Kasumi-1 (cell line): ENCODE results near the gene TTLL11.

ENCODE experiments used
- DNase-seq, 2 experiments: peaks; one replicate each; lab custom pipeline; 2025; lab: John Stamatoyannopoulos, UW

The TTLL11 gene

DNA sequence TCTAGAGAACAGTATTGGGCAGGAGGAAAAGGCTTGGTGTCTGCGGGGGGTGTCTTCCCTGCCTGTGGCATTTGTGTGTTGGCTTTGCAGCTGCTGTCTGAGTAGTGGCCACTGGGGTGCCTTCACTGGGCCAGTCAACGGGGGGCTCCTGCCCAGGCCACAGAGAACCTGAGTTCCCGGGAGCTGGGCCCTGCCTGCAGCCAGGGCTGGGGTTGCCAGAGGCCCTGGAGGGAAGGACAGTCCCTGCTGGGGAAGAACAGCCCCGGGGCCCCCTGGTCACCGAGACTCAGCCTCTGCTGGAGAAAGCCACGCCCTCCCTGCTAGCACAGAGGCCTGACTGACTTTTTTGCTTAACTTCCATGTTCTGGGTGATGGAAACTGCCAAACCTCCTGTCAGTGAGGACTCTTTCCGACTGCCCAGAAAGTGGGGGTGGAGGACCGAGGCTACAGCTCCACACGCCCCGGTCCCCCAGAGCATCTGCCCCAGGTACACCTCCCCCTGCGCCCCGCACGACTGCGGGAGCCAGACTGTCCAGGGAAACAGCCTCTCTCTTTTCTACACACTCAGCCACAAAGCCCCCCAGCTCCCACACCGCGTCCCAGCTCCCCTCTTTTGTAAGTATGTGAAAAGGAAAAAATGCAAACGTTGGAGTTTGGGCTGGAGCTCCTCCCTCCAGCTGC is 308.2 kb downstream of the TTLL11 start:
- no peak for DNase-seq

DNA sequence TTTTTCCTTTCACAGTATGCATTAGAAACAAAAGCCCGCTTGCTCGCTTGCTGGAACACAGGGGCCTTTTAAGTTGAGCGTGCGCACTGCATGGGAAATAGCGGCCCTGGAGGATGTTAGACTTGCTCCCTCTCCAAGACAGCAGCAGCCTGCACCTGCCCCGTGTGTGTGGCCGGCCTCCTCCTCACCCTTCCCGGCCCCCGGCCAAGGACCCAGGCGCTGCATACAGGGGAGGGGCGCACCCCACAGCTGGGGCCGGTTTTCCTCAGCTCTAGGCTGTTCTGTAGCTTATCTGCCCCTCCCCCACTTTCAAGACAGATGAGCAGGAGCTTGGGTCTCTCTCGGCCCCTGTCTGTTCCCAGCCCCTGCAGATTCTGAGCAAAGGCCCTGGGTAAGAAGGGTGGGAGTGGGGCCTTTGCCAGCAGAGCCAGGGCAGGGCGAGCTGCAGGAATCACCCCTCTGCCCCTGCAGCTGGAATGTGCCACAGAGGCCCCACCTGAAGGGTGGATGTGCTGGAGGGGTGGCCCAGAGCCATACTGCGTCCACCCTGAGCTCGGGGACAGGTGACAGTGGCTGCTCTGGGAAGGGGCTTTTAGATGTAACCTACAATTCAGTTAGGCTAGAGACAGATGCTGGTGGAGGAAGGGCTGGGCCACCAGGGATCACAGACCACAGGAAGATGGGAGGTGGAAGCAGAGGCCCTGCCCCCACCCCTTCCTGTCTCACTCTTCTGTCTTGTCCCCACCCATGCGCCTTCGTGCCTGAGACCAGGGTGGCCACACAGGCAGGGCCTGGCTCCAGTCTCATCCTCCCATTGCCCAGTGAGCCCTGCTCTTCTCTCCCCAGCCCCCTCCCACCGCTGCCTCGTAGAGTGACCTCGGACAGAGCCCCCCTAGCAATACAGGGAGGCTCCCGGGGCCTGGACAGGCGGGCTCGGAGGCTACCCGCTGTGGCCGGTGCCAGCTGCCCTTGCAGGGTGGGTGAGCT is 309.3 kb downstream of the TTLL11 start:
- no peak for DNase-seq

DNA sequence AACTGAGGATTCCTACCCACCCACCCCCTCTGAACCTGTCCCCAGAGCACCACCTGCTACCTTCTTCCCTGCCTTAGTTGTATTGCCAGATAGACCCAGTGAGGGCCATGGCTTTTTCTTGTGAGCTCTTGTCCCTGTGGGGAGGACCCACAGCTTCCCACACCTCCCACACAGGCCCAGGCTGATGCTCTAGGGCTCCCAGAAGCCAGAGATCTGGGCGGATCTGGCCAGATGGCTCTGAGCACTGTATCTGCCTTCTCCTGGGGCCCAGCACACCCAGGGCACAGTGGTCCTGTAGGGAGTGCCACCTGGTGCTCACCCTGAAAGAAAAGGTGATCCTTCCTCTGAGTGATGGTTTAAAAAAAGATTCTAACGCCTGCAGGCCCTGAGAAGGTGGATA is 310.0 kb downstream of the TTLL11 start:
- no peak for DNase-seq

DNA sequence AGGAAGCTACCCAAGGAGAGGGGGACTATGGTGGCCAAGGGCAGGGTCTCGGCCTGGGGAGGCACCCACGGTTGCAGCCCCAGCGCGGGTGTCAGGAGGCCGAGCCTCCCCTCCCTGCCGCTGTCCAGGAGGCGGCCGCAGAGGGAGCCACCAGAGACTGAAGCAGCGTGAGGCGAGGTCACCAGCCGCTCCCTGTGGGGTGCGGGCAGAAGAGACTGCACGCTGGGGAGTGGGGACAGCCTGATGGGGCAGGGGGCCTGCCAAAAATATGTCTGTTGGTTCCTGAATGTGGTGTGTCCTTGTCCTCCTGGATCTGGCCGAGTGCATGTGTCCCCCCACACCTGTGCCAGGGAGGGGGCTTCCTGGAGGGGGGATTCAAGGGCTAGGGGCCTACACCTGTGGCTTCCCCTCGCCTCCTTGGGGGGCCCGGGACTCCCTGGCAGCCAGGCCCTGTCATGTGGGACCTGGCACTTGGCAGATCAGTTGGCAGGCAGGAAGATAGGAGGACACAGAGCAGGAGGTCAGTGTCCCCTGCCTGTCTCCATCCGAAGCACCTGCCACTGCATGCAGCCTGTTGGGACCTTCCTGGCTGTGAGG is 310.5 kb downstream of the TTLL11 start:
- DNase-seq = no peak

DNA sequence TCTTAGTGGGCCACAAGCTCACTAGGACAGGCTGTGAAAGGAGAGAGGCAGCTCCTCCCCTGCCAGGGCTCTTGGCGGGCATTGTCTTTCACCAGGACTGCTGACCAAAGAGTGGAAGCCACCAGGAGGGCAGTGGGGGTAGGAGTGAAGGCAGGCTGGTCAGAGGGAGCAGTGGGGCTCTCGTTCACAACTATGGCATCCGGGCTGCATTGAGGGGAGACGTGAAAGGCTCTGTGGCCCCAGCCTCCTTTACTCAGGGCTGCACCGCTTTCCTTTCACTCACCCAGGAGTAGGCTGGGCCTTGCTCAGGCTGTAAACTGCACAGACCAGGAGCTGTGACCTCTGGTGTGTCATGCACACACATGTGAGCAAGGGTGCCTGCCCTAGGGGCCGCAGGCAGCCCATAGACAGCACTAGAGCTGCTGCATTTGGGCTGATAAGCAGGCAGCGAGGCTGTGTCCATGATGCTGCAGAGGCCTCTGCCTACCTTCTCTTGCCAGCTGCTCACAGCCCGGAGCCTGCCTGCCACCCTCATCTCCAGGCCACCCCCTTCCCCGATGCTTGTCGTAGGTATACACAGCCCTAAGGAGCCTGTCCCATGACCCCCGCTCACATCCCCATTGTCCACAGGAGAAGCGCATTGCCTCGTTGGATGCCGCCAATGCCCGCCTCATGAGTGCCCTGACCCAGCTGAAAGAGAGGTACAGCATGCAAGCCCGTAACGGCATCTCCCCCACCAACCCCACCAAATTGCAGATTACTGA is 311.2 kb downstream of the TTLL11 start:
- DNase-seq = no peak

DNA sequence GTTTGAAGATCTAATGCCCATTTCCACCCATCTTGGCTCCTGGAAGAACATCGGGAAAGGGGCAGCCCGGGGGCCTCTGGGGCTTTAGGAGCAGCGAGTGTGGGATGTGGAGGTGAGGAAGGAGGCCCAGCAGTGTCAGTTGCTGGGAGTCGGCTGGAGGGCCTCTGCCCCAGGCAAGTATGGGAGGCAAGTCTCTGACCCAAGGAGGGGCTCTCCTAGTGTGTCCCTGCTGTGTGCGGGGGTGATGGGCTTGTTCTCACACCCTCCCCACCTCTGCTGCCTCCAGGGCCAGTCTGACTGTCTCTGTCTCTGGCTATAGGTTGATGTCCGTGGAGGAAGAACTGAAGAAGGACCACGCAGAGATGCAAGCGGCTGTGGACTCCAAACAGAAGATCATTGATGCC is 312.0 kb downstream of the TTLL11 start:
- no peak for DNase-seq

DNA sequence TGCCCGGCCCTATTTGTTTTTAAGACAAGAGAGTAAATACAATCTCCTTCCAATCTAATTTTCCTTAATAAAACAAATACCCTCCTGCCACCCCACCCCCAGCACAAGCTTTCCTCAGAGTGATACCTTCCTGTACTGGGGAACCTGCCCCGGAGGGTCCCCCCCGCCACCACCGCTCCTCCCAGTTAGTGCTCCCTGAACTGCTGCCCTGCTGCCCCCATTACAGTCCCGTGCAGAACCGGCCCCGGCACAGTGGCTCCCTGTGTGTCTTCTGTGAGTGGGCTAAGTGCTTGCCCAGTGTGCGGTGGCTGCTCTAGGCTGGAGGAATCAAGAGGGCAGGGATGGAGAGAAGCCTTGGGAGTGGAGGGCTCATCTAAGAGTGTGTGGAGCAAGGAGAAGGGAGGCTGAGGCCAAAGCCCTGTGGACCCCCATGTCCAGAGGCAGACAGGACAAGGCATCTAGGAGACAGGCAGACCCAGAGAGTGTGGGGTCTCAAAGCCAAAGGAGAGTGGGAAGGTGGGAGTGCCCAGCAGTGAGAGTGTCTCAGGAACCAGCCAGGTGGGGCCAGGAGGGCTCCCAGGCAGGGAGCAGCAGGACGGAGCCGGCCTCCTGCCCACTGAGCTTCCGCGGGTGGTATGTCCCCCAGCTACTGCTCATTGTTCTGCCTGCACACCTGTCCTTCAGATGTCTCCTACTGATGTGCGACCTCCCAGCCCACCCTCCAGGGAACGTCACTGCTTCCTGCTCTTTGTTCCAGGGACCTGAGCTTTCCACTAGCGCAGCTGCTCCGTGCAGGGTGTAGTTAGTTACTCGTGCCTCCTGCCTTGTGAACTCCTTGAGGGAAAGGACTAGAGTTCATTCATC is 312.7 kb downstream of the TTLL11 start:
- DNase-seq = no peak

DNA sequence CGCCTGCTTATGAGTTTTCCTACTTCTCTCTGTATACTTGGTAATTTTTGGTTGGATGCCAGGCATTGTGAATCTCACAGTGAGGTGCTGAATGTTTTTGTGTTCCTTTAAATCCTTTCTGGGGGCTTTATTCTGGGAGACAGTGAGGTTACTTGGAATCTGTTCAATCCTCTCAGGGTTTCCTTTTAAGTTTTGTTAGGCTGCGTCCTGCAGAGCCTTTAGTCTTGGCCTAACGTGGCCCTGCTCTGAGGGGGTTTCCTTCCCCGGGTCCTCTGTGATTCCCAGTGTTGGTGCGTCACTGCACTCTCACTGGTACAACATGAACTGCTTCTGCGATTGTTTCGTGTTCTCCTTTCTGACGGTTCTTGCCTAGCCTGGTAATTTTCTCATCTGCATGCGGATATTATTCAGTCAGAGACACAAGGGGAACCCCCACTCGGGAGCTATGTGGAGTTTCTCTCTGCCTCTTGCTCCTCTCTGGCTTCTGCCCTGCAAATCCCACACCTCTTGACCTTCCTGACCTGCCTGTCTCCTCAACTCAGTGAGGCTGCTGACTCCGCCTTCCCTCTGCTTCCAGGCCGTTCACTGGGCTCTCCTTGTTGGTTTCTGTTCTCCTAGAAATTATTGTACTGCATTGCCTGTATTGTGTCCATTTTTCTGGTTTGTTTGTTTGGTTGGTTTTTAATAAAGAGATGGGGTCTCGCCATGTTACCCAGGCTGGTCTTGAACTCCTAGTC is 313.6 kb downstream of the TTLL11 start:
- no peak for DNase-seq

DNA sequence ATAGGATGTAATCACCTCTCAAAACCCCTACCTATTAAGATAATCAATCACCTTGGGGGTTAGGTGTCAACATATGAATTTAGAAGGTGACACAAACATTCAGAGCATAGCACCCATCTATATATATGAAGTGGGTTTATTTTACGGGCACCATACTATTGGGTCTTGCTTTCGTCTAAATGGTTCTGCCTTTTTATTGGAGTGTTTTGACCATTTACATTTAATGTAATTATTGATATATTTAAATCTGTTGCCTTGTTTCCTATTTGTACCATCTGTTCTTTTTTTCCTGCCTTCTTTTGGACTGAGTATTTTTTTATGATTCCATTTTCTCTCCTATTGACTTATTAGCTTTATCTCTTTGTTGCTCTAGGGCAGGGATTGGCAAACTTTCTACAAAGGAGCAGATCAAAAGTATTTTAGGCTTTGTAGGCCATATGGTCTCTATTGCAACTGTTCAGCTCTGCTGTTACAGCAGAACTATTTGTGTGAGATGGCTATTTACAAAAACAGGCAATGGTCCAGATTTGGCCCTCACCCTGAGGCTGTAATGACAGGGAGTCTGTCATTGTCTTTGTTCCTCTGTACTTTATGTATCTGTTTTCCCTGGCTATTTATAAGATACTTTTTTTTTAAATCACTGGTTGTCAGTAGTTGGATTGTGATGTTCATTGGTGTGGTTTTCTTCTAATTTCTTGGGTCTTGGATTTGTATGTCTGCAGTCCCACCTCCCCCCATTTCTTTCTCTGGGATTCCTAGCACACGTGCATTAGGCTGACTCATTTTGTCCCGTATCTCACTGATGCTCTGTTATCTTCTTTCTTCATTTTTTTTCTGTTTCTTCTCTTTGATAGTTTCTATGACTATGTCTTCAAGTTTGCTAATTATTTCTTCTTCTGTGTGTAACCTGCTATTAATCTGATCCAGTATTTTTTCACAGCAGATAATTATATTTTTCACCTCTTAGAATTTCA is 314.6 kb downstream of the TTLL11 start:
- no peak for DNase-seq

DNA sequence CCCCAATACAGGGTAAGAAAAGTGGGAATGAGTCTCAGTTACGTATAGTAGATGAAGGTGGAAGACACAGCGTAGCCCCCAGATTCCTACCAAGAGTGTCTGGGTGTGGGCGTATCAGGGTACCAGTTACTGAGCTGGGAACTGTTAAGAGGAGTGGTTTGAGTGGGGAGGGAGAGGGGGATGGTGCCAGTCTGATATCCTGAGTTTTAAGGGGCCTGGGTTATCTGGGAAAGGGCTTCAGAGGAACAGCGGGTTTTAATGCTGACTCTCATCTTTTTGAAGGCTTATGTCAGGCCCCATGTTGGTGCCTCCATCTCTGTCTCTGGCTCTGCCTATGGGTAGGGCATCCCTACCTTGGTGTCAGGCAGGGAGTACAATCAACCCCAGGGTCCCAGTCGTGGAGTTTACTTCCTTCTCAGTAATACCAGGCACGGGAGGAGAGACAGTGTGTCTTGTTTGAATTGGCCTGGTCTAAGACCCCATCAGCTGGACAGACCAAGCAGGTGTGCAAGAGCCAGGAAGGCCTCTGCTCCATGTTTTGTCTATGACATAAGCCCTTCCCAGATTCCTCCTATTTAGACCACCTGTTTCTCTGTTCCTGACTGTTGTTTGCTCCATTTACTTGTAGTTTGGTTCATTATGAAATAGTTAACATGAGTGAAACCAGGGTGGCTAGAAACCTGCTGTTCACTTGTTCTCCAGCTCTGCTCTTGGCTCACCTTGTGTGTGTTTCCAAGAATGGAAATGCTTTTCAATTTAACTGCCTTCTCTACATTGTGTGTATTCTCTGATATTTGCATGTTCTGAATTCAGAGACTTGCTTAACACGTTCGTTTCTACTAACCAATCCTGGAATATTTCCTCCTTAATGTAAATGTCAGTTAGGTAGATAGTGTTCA is 316.1 kb downstream of the TTLL11 start:
- no peak for DNase-seq

DNA sequence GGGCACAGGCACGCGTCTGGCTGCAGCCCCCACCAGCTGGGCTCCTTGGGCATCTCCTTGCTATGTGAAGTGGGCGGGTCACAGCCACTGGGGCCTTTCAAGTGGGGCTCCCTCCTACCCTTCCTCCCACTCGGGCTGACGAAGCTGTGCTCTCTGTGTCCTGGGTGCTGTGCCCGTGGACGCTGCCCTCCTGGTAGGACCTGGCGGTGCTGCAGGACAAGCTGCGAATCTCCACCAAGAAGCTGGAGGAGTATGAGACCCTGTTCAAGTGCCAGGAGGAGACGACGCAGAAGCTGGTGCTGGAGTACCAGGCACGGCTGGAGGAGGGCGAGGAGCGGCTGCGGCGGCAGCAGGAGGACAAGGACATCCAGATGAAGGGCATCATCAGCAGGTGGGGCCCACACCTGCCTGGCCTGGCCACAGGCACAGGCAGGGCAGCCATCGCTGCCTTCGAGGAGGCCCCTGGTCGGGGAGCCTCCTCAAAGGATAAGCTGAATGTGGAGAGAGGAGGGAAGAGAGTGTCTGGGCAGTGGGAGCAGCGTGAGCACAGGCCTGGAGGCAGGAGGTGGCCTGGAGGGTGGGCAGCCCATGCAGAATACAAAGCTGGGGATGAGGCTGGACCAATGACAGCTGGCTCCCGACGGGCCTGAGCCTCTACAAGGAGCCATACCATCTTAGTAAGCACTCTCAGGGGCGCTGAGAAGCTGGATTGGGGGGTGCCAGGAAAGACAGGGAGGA is 316.9 kb downstream of the TTLL11 start:
- no peak for DNase-seq

DNA sequence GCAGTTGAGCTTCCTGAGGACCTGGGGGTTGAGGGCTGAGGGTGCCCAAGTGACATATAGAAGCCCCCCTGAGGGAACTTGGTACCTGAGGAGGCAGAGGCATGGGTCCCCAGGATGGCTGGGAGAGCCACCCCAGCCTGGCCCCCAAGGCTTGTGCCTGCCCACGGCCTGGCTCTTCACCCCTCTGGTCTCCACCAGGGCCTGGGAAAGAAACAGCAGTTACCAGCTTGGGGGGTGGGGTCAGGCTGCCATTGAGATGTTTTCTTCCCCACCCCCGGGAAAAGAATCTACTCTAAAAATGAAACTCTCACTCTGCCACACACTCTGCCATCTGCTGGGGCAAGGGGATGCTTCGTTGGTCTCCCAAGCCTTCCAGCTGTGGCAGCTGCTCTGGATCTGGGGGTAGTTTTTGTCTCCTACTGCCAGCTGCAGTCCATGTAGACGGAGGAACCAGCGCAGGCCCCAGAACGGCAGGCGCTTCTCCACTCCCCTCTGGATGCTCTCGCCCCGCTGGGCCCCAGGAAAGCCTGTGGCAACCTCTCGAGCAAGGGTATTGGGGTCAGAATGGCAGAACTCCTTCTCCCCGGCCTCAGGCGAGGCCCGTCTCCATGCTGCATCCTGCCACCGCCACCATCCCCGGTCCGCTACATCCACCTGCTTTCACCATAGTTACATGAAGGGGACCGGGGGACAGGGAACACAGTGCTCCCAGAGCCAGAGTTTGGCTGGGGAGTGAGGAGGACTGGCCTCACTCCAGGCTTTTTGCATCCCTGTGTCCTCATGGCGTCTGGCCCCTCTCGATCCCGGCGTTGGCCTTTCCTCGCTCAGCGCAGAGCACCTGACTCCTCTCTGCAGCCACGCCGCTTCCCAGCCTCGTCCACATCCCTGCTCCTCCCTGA is 318.1 kb downstream of the TTLL11 start:
- DNase-seq = no peak

DNA sequence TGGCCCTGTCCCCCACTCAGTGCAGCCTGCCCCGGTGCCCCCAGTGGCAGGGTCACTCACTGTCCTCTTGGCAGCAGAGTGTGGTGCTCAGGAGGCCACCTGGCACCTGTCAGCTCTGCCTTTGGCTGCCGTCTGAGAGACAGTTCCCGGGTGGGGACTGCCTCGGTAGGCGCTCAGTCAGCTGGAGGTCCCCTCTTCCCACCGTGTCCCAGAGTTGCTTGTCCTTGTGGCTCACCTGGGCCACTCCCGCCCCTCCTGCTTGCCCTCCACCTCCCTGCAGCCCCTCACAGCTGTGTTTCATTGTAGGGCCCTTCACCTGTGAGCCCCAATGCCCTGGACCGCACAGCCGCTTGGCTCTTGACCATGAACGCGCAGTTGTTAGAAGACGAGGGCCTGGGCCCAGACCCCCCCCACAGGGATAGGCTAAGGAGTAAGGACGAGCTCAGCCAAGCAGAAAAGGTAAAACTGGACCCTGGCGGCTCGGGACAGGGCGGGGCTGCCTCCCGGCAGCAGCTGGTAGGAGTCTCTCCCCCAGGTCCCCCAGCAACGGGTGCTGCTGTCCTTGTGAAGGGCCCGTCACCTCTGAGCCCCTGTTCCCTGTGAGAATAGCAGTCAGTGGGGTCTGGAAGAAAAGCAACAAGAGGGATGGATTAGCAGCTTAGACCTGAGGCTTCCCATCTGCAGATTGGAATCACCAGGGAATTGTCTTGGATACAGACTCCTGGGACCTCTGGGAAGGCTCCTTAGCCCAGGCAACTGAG is 319.0 kb downstream of the TTLL11 start:
- no peak for DNase-seq

DNA sequence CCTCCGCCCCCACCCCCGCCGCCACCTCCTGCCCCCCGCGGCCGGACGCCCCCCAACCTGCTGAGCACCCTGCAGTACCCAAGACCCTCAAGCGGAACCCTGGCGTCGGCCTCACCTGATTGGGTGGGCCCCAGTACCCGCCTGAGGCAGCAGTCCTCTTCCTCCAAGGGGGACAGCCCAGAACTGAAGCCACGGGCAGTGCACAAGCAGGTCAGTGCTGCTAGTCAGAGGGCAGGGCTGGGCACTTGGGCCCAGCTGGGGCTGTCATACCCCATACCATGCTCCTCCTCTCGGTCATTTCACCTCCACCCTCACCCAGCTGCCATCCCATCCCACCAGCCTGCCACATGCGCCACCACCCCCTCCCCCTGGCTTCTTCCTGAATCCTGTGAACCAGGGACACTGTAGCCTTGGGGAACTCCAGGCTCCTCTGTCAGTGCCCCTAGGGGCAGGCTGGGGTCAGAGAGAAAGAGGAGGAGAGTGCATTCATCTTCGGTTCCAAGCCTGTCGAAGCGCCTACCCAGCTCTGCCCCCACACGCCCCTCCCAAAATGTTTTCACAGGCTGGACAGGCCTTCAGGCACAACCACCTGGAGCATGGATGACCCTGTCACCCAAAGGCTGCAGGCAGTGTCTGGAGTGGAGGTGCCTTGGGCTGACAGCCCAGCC is 319.7 kb downstream of the TTLL11 start:
- DNase-seq = no peak
